Measurements from ENCODE around the gene ARHGAP40. TPM values are rescaled to one million over a fixed set of nuclear protein-coding genes. Genes with fewer than 3 reads are reported as not detected.

The ARHGAP40 gene
- total and polyA plus RNA-seq, 3 experiments from 2014 or later: not detected

DNA sequence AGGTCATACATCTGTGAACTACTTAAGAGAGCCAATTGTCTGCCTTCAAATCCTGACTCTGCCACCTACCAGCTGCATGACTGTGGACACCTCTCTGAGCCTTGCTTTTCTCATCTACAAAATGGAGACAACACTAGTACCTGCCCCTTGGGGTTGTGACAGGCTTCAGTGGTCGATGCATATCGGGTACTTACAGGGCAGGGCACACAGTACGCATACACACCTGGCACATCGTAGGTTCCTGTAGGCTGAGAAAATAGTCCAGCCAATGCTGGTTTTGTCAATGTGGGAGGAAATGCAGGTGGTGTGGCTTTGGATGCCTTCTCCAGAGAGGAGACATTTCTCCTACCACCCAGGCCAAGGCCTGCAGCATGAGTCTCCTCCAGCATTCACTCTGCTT lies 18.3 kb upstream of the ARHGAP40 start:
- no peak overlapping the region for H3K27ac ChIP-seq (ENCODE audit: low read depth, low read length)
- CTCF ChIA-PET: no interaction called here
- H3K36me3 ChIP-seq (ENCODE audit: insufficient read depth, low read length): no peaks in the 10 kb centered on the region
- Mint-ChIP-seq H3K9me3 (no peaks in the 10 kb centered on the region), H3K4me3 (no peak overlapping the region), H3K36me3 (peaks cover 0 to 1% (median 0%) of the 10 kb centered on the region in 3 donors), H3K27ac (no peak overlapping the region), H3K4me1 (no peaks in the 10 kb centered on the region), H3K27me3 (peaks cover under 1 to 9% of the 10 kb centered on the region in 2 donors)
- H3K4me1 ChIP-seq (ENCODE audit: insufficient read depth, low read length): no peaks in the 10 kb centered on the region
- DNase-seq: no peak
- H3K9me3 ChIP-seq (ENCODE audit: low read length): no peaks in the 10 kb centered on the region
- H3K27me3 ChIP-seq (ENCODE audit: insufficient read depth, low read length, poor library complexity, severe bottlenecking): no peaks in the 10 kb centered on the region
- H3K4me3 ChIP-seq (ENCODE audit: low read length): no peak overlapping the region
- POLR2A ChIA-PET: no interaction called here

DNA sequence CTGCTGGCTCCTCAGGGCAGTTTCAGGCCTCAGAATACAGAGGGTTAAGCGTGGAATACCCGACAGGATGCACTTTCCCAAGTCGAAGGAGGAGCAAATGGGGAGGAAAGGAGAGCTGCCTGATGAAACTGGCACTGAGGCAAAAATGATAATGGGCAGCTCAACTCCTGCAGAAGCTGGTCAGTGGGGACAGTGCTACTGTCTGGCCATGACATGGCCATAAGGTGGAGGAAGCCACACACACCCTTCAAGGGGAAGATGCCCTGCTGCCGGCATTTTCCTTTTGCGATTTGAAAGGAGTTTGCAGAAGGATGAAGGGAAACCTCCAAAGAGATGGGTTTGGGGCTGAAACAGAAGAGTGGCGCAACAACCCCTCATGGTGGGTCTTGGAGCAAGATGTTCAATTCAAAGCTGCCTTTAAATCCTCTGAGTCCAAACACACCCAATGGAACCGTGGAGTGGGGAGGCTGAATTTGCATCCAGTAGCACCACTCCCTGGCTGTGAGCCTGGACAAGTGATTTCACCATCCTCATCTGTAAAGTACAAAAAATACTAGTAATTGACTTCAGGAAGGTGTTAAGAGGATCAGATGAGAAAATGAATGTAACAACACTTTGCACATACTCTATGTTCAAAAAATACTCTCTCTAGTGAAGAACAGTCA lies 17.4 kb upstream of the ARHGAP40 start:
- peak overlapping the region in 1 of 8 donors; percentile 38 for H3K27ac Mint-ChIP-seq
- no peaks in the 10 kb centered on the region for H3K9me3 Mint-ChIP-seq
- CTCF ChIA-PET: no interaction called here
- no peaks in the 10 kb centered on the region for H3K36me3 Mint-ChIP-seq
- POLR2A ChIA-PET: no interaction called here
- H3K4me1 Mint-ChIP-seq: no peaks in the 10 kb centered on the region
- H3K4me3 ChIP-seq (ENCODE audit: low read length): no peak overlapping the region
- H3K27me3 Mint-ChIP-seq: peaks cover 5 to 9% of the 10 kb centered on the region in 2 donors
- H3K36me3 ChIP-seq (ENCODE audit: insufficient read depth, low read length): no peaks in the 10 kb centered on the region
- no peaks in the 10 kb centered on the region for H3K4me1 ChIP-seq (ENCODE audit: insufficient read depth, low read length)
- no peak overlapping the region for H3K27ac ChIP-seq (ENCODE audit: low read depth, low read length)
- no peak for DNase-seq
- H3K9me3 ChIP-seq (ENCODE audit: low read length): no peaks in the 10 kb centered on the region
- no peaks in the 10 kb centered on the region for H3K27me3 ChIP-seq (ENCODE audit: insufficient read depth, low read length, poor library complexity, severe bottlenecking)
- H3K4me3 Mint-ChIP-seq: no peak overlapping the region

DNA sequence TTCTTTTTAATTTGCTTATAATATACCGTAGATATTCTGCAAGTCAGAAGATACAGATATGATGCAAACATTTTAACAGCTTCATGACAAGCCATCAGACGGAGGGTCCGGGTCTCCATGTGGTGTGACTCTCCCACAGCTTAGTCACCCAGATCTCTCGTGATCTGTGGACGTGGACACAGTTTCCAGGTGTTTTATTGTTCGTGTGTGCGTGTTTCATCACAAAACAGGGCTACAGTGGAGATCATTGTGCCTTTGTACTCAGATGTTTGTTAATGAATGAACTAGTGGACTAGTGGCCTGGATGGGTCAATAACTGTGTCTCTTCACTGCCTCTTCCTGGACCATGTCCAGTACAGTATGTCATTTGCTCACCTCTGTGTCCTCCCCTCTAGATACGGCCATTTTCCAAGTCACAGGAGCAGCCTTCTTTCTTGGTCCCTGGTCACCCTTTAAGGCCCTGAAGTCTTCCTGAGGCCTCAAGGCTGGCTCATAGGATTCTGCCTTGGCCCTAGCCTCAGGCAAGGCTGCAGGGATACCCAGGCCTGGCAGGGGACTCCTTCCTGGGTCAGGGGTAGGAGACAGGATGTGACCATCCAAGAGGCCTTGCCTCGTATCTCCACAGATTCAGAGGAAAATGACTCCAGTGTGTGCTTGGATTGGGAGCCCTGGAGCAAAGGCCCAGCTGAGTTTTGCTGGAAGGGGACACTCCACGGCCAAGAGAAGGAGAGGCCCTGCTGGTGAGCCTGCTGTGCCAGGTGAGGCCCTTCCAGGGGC lies 16.0 kb upstream of the ARHGAP40 start:
- Mint-ChIP-seq H3K4me1 (no peaks in the 10 kb centered on the region), H3K27ac (no peak overlapping the region), H3K4me3 (no peak overlapping the region), H3K27me3 (peaks cover 5 to 9% of the 10 kb centered on the region in 2 donors), H3K9me3 (no peaks in the 10 kb centered on the region), H3K36me3 (no peaks in the 10 kb centered on the region)
- Histone ChIP-seq H3K4me3 (ENCODE audit: low read length) (no peak overlapping the region), H3K27ac (ENCODE audit: low read depth, low read length) (no peak overlapping the region), H3K36me3 (ENCODE audit: insufficient read depth, low read length) (no peaks in the 10 kb centered on the region), H3K4me1 (ENCODE audit: insufficient read depth, low read length) (no peaks in the 10 kb centered on the region), H3K27me3 (ENCODE audit: insufficient read depth, low read length, poor library complexity, severe bottlenecking) (no peaks in the 10 kb centered on the region), H3K9me3 (ENCODE audit: low read length) (no peaks in the 10 kb centered on the region)
- ChIA-PET POLR2A (no interaction called here), CTCF (no interaction called here)
- DNase-seq: no peak

DNA sequence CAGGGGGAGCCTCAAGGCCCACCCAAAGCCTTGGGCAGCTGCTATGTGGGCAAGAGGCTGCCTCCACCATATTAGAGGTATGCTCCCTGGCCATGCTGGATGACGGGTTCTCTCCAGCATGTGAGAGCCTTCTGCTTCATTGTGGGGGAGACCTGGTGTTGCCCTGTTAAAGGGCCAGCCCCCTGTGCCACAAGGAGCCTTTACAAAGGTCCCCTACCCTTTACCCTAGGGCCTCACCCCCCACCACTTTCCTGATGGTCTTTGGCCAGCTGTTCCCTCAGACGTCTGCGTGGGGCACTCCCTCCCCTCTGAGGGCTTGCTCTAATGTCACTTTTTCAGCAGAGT lies 15.5 kb upstream of the ARHGAP40 start:
- Mint-ChIP-seq H3K27ac (no peak overlapping the region), H3K4me1 (no peaks in the 10 kb centered on the region), H3K27me3 (peaks cover 5 to 9% of the 10 kb centered on the region in 2 donors), H3K36me3 (no peaks in the 10 kb centered on the region), H3K4me3 (no peak overlapping the region), H3K9me3 (no peaks in the 10 kb centered on the region)
- Histone ChIP-seq H3K27ac (ENCODE audit: low read depth, low read length) (no peak overlapping the region), H3K27me3 (ENCODE audit: insufficient read depth, low read length, poor library complexity, severe bottlenecking) (no peaks in the 10 kb centered on the region), H3K4me3 (ENCODE audit: low read length) (no peak overlapping the region), H3K36me3 (ENCODE audit: insufficient read depth, low read length) (no peaks in the 10 kb centered on the region), H3K4me1 (ENCODE audit: insufficient read depth, low read length) (no peaks in the 10 kb centered on the region), H3K9me3 (ENCODE audit: low read length) (no peaks in the 10 kb centered on the region)
- POLR2A ChIA-PET: no interaction called here
- no peak for DNase-seq
- CTCF ChIA-PET: no interaction called here

DNA sequence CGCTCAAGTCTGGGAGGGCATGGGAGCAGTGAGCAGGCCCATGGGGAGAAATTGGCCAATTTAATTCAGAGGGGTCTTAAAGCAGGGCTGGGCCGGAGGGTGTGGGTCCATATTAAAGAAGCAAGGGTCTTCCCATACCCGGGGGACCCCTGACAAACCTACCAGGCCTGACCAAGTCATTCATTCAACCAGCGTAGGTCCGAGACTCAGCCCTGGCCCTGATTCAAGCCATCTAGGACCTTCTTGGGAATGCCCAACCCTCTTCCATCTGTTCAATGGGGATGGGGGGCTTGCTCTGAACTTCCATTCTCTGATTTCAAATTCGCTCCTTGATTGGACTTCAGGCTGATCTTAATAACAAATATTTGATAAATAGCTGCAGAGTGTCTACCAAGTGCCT lies 13.3 kb upstream of the ARHGAP40 start:
- no peaks in the 10 kb centered on the region for H3K4me1 Mint-ChIP-seq
- peaks cover 9 to 11% of the 10 kb centered on the region in 2 donors for H3K27me3 Mint-ChIP-seq
- Histone ChIP-seq H3K4me3 (ENCODE audit: low read length) (no peak overlapping the region), H3K27ac (ENCODE audit: low read depth, low read length) (no peak overlapping the region), H3K27me3 (ENCODE audit: insufficient read depth, low read length, poor library complexity, severe bottlenecking) (no peaks in the 10 kb centered on the region), H3K9me3 (ENCODE audit: low read length) (no peaks in the 10 kb centered on the region), H3K36me3 (ENCODE audit: insufficient read depth, low read length) (no peaks in the 10 kb centered on the region), H3K4me1 (ENCODE audit: insufficient read depth, low read length) (no peaks in the 10 kb centered on the region)
- H3K4me3 Mint-ChIP-seq: no peak overlapping the region
- H3K36me3 Mint-ChIP-seq: no peaks in the 10 kb centered on the region
- CTCF ChIA-PET: no interaction called here
- POLR2A ChIA-PET: no interaction called here
- peak overlapping the region in 1 of 8 donors; percentile 61 for H3K27ac Mint-ChIP-seq
- no peaks in the 10 kb centered on the region for H3K9me3 Mint-ChIP-seq
- no peak for DNase-seq

DNA sequence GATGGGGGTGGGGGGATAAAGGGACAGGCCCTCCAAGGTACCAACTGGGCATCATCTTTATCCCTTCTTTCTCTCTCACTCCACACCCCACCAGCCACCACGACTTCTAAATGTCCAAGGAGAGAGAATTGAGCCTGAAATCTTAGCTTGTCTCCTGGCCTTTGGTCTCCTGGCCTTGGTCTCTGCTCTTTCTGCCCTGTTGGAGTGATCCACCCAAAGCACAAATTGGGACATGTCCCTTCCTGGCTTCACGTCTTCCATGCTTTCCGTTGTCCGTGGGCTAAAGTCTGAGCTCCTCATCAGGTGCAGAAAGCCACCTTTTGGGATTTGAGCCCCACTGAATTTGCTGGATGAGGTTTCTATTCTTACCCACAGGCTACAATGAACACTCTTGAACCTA lies 12.3 kb upstream of the ARHGAP40 start:
- no peak overlapping the region for H3K4me3 Mint-ChIP-seq
- peaks cover 9 to 11% of the 10 kb centered on the region in 2 donors for H3K27me3 Mint-ChIP-seq
- no peaks in the 10 kb centered on the region for H3K9me3 Mint-ChIP-seq
- Histone ChIP-seq H3K27ac (ENCODE audit: low read depth, low read length) (no peak overlapping the region), H3K4me1 (ENCODE audit: insufficient read depth, low read length) (no peaks in the 10 kb centered on the region), H3K9me3 (ENCODE audit: low read length) (no peaks in the 10 kb centered on the region), H3K4me3 (ENCODE audit: low read length) (no peak overlapping the region), H3K36me3 (ENCODE audit: insufficient read depth, low read length) (no peaks in the 10 kb centered on the region), H3K27me3 (ENCODE audit: insufficient read depth, low read length, poor library complexity, severe bottlenecking) (no peaks in the 10 kb centered on the region)
- POLR2A ChIA-PET: no interaction called here
- H3K27ac Mint-ChIP-seq: no peak overlapping the region
- CTCF ChIA-PET: no interaction called here
- no peaks in the 10 kb centered on the region for H3K36me3 Mint-ChIP-seq
- no peaks in the 10 kb centered on the region for H3K4me1 Mint-ChIP-seq
- DNase-seq: no peak

DNA sequence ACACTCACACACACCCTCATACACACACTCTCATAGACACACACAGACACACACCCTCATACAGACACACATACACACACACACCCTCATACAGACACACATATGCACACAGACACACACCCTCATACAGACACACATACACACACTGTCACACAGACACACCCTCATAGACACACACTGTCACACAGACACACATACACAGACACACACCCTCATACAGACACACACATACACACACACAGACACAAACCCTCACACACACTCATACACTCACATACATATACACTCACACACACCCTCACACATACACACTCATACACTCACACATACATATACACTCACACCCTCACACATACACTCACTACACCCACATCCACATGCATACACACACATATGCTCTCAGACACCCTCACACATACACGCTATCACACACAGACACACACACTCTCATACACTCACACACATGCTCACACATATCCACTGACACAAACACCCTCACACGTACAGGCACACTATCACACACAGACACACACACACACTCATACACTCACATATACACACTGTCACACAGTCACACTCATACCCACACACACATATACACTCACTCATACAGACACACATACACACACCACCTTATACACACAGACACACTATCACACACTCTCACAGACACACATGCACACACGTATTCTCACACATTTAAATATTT lies 11.5 kb upstream of the ARHGAP40 start:
- no peaks in the 10 kb centered on the region for H3K36me3 Mint-ChIP-seq
- no peak overlapping the region for H3K4me3 ChIP-seq (ENCODE audit: low read length)
- no peak overlapping the region for H3K27ac Mint-ChIP-seq
- DNase-seq: no peak
- CTCF ChIA-PET: no interaction called here
- no peaks in the 10 kb centered on the region for H3K36me3 ChIP-seq (ENCODE audit: insufficient read depth, low read length)
- H3K4me1 Mint-ChIP-seq: no peaks in the 10 kb centered on the region
- no peaks in the 10 kb centered on the region for H3K9me3 Mint-ChIP-seq
- no peaks in the 10 kb centered on the region for H3K27me3 ChIP-seq (ENCODE audit: insufficient read depth, low read length, poor library complexity, severe bottlenecking)
- no peaks in the 10 kb centered on the region for H3K9me3 ChIP-seq (ENCODE audit: low read length)
- H3K27ac ChIP-seq (ENCODE audit: low read depth, low read length): no peak overlapping the region
- H3K27me3 Mint-ChIP-seq: peaks cover 9 to 11% of the 10 kb centered on the region in 2 donors
- no peaks in the 10 kb centered on the region for H3K4me1 ChIP-seq (ENCODE audit: insufficient read depth, low read length)
- POLR2A ChIA-PET: no interaction called here
- no peak overlapping the region for H3K4me3 Mint-ChIP-seq

DNA sequence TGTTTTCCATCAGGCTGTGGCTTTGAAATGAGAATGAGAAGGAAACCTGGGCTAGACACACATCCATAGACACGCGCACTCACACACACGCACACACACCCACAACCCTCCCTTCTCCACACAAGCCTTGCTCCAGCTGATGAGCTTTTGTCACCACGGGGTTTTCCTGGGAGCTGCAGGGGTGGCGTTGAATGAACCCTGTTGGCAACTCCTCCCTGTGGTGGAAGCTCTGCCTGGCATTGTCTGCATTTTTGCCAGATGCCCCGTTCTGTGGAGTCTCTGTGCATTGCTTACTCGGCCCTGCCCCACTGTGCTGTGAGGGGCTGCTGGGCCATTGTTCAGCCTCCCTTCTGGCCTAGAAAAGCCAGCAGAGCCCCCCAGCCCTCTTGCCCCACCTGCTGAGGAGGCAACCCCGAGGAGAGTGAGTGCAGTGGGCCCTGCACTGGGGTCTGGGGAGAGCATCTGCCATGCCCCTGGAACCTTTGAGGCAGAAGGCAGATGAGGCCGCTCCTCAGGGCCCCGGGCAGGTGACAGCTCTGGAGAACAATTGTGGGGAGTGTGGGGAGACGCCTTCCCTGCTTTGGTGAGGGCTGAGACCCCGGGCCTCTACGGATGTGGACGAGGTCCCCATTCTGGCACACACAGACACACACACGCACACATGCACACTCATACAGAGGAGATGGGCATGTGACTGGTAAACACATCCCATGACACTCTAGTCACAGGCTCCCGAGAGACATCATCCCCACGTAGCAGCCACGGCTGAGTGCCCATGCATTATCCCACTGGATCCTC lies 10.7 kb upstream of the ARHGAP40 start:
- ChIA-PET CTCF (no interaction called here), POLR2A (no interaction called here)
- Mint-ChIP-seq H3K4me3 (no peak overlapping the region), H3K36me3 (no peaks in the 10 kb centered on the region), H3K27me3 (peaks cover 9 to 11% of the 10 kb centered on the region in 2 donors), H3K9me3 (no peaks in the 10 kb centered on the region), H3K27ac (no peak overlapping the region), H3K4me1 (no peaks in the 10 kb centered on the region)
- no peaks in the 10 kb centered on the region for H3K36me3 ChIP-seq (ENCODE audit: insufficient read depth, low read length)
- no peak for DNase-seq
- H3K4me3 ChIP-seq (ENCODE audit: low read length): no peak overlapping the region
- H3K27ac ChIP-seq (ENCODE audit: low read depth, low read length): no peak overlapping the region
- H3K9me3 ChIP-seq (ENCODE audit: low read length): no peaks in the 10 kb centered on the region
- H3K27me3 ChIP-seq (ENCODE audit: insufficient read depth, low read length, poor library complexity, severe bottlenecking): no peaks in the 10 kb centered on the region
- H3K4me1 ChIP-seq (ENCODE audit: insufficient read depth, low read length): no peaks in the 10 kb centered on the region

Data from CD8-positive, alpha-beta memory T cell (primary cell).